GM21619 (cell line): ENCODE results near the gene VCL.
"Not testable (repeated sequence)": the region's sequence is repeated elsewhere in the genome, so short reads cannot be mapped to it uniquely, and the experiment has no call there.

Source experiments
- ATAC-seq: cut with Tn5 transposase; IDR thresholded peaks from one replicate; pipeline ENCODE4 v1.9.1; 2021; ENCODE audit not compliant: unreplicated experiment

Gene VCL

GRCh38 chr10:73997787-73998622 lies at the start of gene VCL:
VCL (plus strand) TSS chr10:73998116; CDS start chr10:73998208, 92 bp downstream.
- peak; percentile 91 for ATAC-seq

GRCh38 chr10:73948947-73949633 lies 48.8 kb upstream of the VCL start:
- ATAC-seq = no peak

- no peak for ATAC-seq
These were observed 47.6 kb upstream of the VCL start for GRCh38 chr10:73950155-73950948.

GRCh38 chr10:73953665-73954064 lies 44.3 kb upstream of the VCL start:
- ATAC-seq = no peak

GRCh38 chr10:73954737-73955136 lies 43.2 kb upstream of the VCL start:
- no peak for ATAC-seq

- ATAC-seq = no peak
These were observed 42.2 kb upstream of the VCL start for GRCh38 chr10:73955719-73956118.

GRCh38 chr10:73956476-73957359 lies 41.2 kb upstream of the VCL start:
- ATAC-seq = peak; percentile 46

GRCh38 chr10:73959484-73960243 lies 38.3 kb upstream of the VCL start:
- ATAC-seq = no peak

GRCh38 chr10:73962386-73962785 lies 35.5 kb upstream of the VCL start:
- ATAC-seq = no peak

- ATAC-seq = not testable (repeated sequence)
These were observed 34.4 kb upstream of the VCL start for GRCh38 chr10:73963533-73963932.

GRCh38 chr10:73964743-73965142 lies 33.2 kb upstream of the VCL start:
- ATAC-seq = no peak

- not testable (repeated sequence) for ATAC-seq
These were observed 32.5 kb upstream of the VCL start for GRCh38 chr10:73965267-73965889.

GRCh38 chr10:73965890-73966768 lies 31.8 kb upstream of the VCL start:
- ATAC-seq = no peak

GRCh38 chr10:73967022-73967429 lies 30.9 kb upstream of the VCL start:
- no peak for ATAC-seq

- ATAC-seq = no peak
These were observed 30.4 kb upstream of the VCL start for GRCh38 chr10:73967544-73967943.

- ATAC-seq = no peak
These were observed 29.8 kb upstream of the VCL start for GRCh38 chr10:73968098-73968521.

GRCh38 chr10:73969224-73969841 lies 28.6 kb upstream of the VCL start:
- ATAC-seq = no peak

- no peak for ATAC-seq
These were observed 27.1 kb upstream of the VCL start for GRCh38 chr10:73970845-73971244.
